K562 (cell line): Measurements from ENCODE around the gene TIA1. TPM values are rescaled to one million over a fixed set of nuclear protein-coding genes. Genes with fewer than 3 reads are reported as not detected.

Experiments used
- ATAC-seq: fragments of 200-7000 bp; cut with Tn5 transposase; 3 replicates; pipeline ENCODE4 v1.9.1; 2020; ENCODE audit warnings: moderate library complexity
- BruUV-seq: library from RNA; stranded (reverse); fragments of 400-500 nt; replicated peaks from 2 replicates; lab custom pipeline; 2021; lab: Mats Ljungman, UMichigan
- CTCF ChIA-PET: fragments of 300-600 bp; formaldehyde crosslinking; extraction: SDS; loops from one replicate; lab custom pipeline; 2021; ENCODE audit warnings: low intra/inter-chr PET ratio; lab: Yijun Ruan, JAX
- POLR2A ChIA-PET: fragments of 300-600, 350-650 bp; sonication (Branson Sonifier 250); formaldehyde crosslinking; extraction: SDS; loops from one replicate; lab custom pipeline; 2021; ENCODE audit warnings: antibody characterized with exemption, inconsistent platforms; lab: Yijun Ruan, JAX
- DNase-seq, 4 experiments: peaks; one replicate each; pipeline versions ENCODE4 v3.0.0 to v3.0.0-alpha.2; 2011 to 2018; ENCODE audit warnings: low spot score in 3 of 4, mixed read lengths in 3 of 4; ENCODE audit errors: extremely low read depth in 1 of 4
- FAIRE-seq: peaks from 2 replicates; lab custom pipeline; 2011; peaks lifted over from hg19 to GRCh38; lab: Jason Lieb, UNC
- H2AFZ ChIP-seq: 2 replicates; pipeline ENCODE4 v1.6.0; 2011; ENCODE audit warnings: low read depth, low read length, control low read depth, inconsistent platforms
- H3K27ac ChIP-seq: fragments of 200-600 bp; 3 replicates; pipeline ENCODE4 v1.8.0; 2011; ENCODE audit warnings: low read depth, mild to moderate bottlenecking, control low read depth, inconsistent platforms, low read length, moderate library complexity, mixed read lengths; ENCODE audit errors: extremely low read depth
- H3K27me3 ChIP-seq, 2 experiments: fragments of 300-600 bp in 1 of 2; 2 replicates in 1 of 2; 3 replicates in 1 of 2; pipeline versions ENCODE4 v1.6.0 to v1.8.0; 2011; ENCODE audit warnings: inconsistent platforms in 2 of 2, low read length in 2 of 2, mild to moderate bottlenecking in 1 of 2, mixed read lengths in 1 of 2, moderate library complexity in 1 of 2; ENCODE audit not compliant: control insufficient read depth in 2 of 2, insufficient read depth in 2 of 2
- H3K36me3 ChIP-seq: fragments of 300-600 bp; 3 replicates; pipeline ENCODE4 v1.8.0; 2011; ENCODE audit warnings: mild to moderate bottlenecking, low read length, inconsistent platforms; ENCODE audit not compliant: control insufficient read depth, insufficient read depth
- H3K4me1 ChIP-seq, 2 experiments: fragments of 200-600 bp in 1 of 2; replicated peaks in 1 of 2; 2 replicates in 1 of 2; 3 replicates in 1 of 2; pipeline versions ENCODE4 v1.5.1 to v1.8.0; 2011; ENCODE audit warnings: inconsistent platforms in 2 of 2, low read length in 2 of 2, mild to moderate bottlenecking in 1 of 2, mixed read lengths in 1 of 2, moderate library complexity in 1 of 2; ENCODE audit not compliant: control insufficient read depth in 2 of 2, insufficient read depth in 2 of 2
- H3K4me2 ChIP-seq: 2 replicates; pipeline ENCODE4 v1.6.1; 2011; ENCODE audit warnings: low read length, control low read depth, inconsistent platforms, mixed read lengths; ENCODE audit not compliant: insufficient read depth
- H3K4me3 ChIP-seq: fragments of 200-600 bp; sonication (generic), shearing (Covaris generic); 2 replicates; pipeline ENCODE4 v1.5.1; 2016; ENCODE audit warnings: control low read depth, inconsistent platforms
- H3K79me2 ChIP-seq: fragments of 200-600 bp; 3 replicates; pipeline ENCODE4 v1.8.0; 2011; ENCODE audit warnings: low read length, inconsistent platforms; ENCODE audit not compliant: control insufficient read depth, insufficient read depth
- H3K9ac ChIP-seq, 2 experiments: 2 replicates each; pipeline versions ENCODE4 v1.6.0 to v1.6.1; 2011; ENCODE audit warnings: low read depth in 2 of 2, low read length in 2 of 2, control low read depth in 1 of 2, inconsistent platforms in 1 of 2, mild to moderate bottlenecking in 1 of 2, mixed read lengths in 1 of 2; ENCODE audit not compliant: insufficient read depth in 1 of 2
- H3K9me1 ChIP-seq: one replicate; pipeline ENCODE4 v1.6.0; 2011; ENCODE audit warnings: inconsistent platforms, mild to moderate bottlenecking, low read length, moderate library complexity; ENCODE audit not compliant: control insufficient read depth, insufficient read depth
- H3K9me3 ChIP-seq: replicated peaks from 2 replicates; pipeline ENCODE4 v1.5.1; 2011; ENCODE audit warnings: low read depth, low read length, inconsistent platforms; ENCODE audit not compliant: control insufficient read depth, insufficient read depth
- H4K20me1 ChIP-seq: replicated peaks from 2 replicates; pipeline ENCODE4 v1.6.1; 2011; ENCODE audit warnings: low read length, inconsistent platforms, mixed read lengths; ENCODE audit not compliant: control insufficient read depth, insufficient read depth
- ASH1L ChIP-seq: fragments of 450-650 bp; IDR thresholded peaks from 2 replicates; pipeline ENCODE4 v1.6.1; 2018; ENCODE audit warnings: borderline replicate concordance, mild to moderate bottlenecking, low read depth; ENCODE audit not compliant: partially characterized antibody
- CXXC5 ChIP-seq: fragments of 250-450 bp; sonication (Bioruptor Pico); IDR thresholded peaks from 2 replicates; pipeline ENCODE4 v1.8.0; 2022; ENCODE audit warnings: inconsistent platforms, mild to moderate bottlenecking, moderate library complexity
- HDAC1 ChIP-seq, 2 experiments: fragments of 450-650 bp; IDR thresholded peaks; 2 replicates each; pipeline ENCODE4 v1.6.1; 2016 to 2017; ENCODE audit warnings: inconsistent platforms in 1 of 2, mild to moderate bottlenecking in 1 of 2, moderate library complexity in 1 of 2
- HDGF ChIP-seq: fragments of 450-650 bp; IDR thresholded peaks from 2 replicates; pipeline ENCODE4 v1.6.1; 2016
- MCM7 ChIP-seq, 2 experiments: fragments of 450-650 bp; IDR thresholded peaks; 2 replicates each; pipeline ENCODE4 v1.6.1; 2016 to 2018
- NFE2 ChIP-seq: IDR thresholded peaks from 2 replicates; pipeline ENCODE4 v1.6.1; 2014; ENCODE audit warnings: antibody characterized with exemption, low read depth
- NR2C1 ChIP-seq, 2 experiments: fragments of 450-650 bp; IDR thresholded peaks; 2 replicates each; pipeline ENCODE4 v1.6.1; 2017; ENCODE audit warnings: mild to moderate bottlenecking in 2 of 2, antibody characterized with exemption in 1 of 2, inconsistent platforms in 1 of 2, missing compliant biosample characterization in 1 of 2, missing genetic modification characterization in 1 of 2
- SRSF3 ChIP-seq: fragments of 200-400 bp; formaldehyde crosslinking; IDR thresholded peaks from 2 replicates; pipeline ENCODE4 v1.6.1; 2016; ENCODE audit warnings: mild to moderate bottlenecking, low read length, moderate library complexity; ENCODE audit not compliant: insufficient read depth
- TAF7 ChIP-seq: fragments of 450-650 bp; IDR thresholded peaks from 2 replicates; pipeline ENCODE4 v1.6.1; 2016; ENCODE audit warnings: missing genetic modification characterization, missing compliant biosample characterization
- ZEB2 ChIP-seq: fragments of 450-650 bp; IDR thresholded peaks from 2 replicates; pipeline ENCODE4 v1.6.1; 2016
- ZNF407 ChIP-seq: fragments of 450-650 bp; IDR thresholded peaks from 2 replicates; pipeline ENCODE4 v1.6.1; 2016; ENCODE audit warnings: low read depth
- ZNF408 ChIP-seq: fragments of 250-450 bp; sonication (Bioruptor Pico); IDR thresholded peaks from 2 replicates; pipeline ENCODE4 v1.4.0; 2020; ENCODE audit warnings: low read depth, mild to moderate bottlenecking, moderate library complexity
- WGBS: fragments of 100-300 bp; shearing (Covaris generic); methylation state at CpG from one replicate; pipeline ENCODE4 v1.1.6; 2016; ENCODE audit warnings: low coverage, mixed read lengths; ENCODE audit not compliant: insufficient coverage; ENCODE audit errors: missing lambda C conversion rate; 5-methylcytosine and 5-hydroxymethylcytosine counted together
- in situ Hi-C: fragments of 300-500 bp; cut with MboI; formaldehyde crosslinking; loops from 4 replicates; pipeline ENCODE4 v1.15.0; 2018; ENCODE audit warnings: inconsistent platforms, mixed read lengths
- intact Hi-C: fragments of 100-400 bp; cut with micrococcal nuclease; formaldehyde crosslinking; loops from 2 replicates; pipeline ENCODE4 v1.14.2; 2022
- polyA plus RNA-seq, 8 experiments: library from polyadenylated mRNA; depleted of rRNA in 4 of 8; stranded (reverse) in 5 of 8; unstranded in 3 of 8; fragments of >200 nt; fragmentation: Nextera tagmentation in 2 of 8; fragmentation: Illumina TruSeq in 1 of 8; extraction: Ambion mirVana in 2 of 8; extraction: Trizol in 1 of 8; gene quantifications; 2 replicates each; pipeline versions ENCODE4 v1.2.1 to v1.2.3, GENCODE V29; 2011 to 2014; ENCODE audit warnings: inconsistent platforms in 1 of 8, missing spikeins in 1 of 8
- total RNA-seq, 7 experiments: library from RNA; depleted of rRNA in 6 of 7; stranded (reverse); fragments of >200 nt in 6 of 7; fragmentation: Illumina TruSeq in 2 of 7; extraction: Trizol in 2 of 7; gene quantifications; 2 replicates each; pipeline versions ENCODE4 v1.2.1 to v1.2.3, GENCODE V29; 2011 to 2021; ENCODE audit warnings: low replicate concordance in 1 of 7
- TF ChIP-seq, protein P1 (sequence below): fragments of 250-450 bp; sonication (Bioruptor Pico); IDR thresholded peaks from 2 replicates; pipeline ENCODE4 v1.8.0; 2022; ENCODE audit warnings: moderate library complexity, mild to moderate bottlenecking, inconsistent platforms

Gene TIA1
- total and polyA plus RNA-seq, 9 of the 15 experiments (the other 6 are each of a cell fraction or from before 2014, with no cell fraction given) = 25.3 to 129 (median 79.6) TPM

DNA sequence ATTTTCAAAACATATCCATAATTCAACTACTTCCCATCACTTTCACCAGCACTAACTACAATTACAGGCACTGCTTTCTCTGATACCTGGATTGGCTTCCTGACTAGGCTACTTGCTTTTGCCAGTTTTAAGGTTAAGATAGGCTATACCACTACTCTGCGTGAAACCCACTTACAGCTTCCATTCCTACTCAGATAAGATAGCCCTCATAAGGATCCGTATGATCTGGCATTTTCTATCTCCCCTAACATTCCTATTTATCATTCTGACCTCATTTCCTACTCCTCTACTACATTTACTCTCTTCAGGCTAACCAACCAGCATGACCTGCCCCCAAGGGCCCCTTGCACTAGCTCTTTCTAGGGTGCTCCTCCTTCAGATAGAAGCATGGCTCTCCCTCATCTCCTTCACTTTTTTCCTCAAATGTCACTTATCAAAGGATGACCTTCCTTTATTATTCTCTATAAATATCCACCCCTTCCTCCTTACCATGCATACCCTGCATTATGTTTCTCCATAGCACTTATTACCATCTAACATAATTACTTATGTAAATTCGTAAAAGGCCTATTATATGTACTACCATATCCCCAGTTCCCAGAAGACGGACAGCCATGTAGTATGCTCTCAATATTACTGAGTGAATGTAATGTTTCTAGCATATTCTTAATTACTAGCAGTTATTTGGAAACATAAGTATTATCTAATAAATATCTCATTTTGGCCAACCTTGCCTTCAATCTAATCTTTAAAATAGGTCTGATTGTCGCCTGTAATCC, 4.4 kb downstream of the TIA1 start:
- 14% methylated on average over 5 of the region's 5 CpGs for WGBS
- POLR2A ChIA-PET = interaction anchor here (0.6 to 1.5 kb wide), 4 partner anchors 13 to 330 kb away, joined by 3 to 7 read pairs (median 4); partner anchors contain the start of gene SNRPG
- H2AFZ ChIP-seq = no peak overlapping the region
- CTCF ChIA-PET = interaction anchor here (0.6 kb wide), 1 partner anchor 34 kb away, joined by 3 read pairs; no protein-coding TSS in a partner anchor
- peaks cover 22% of the 10 kb centered on the region for H3K36me3 ChIP-seq
- peak overlapping the region; percentile 64 for H3K4me2 ChIP-seq
- no peaks in the 10 kb centered on the region for H4K20me1 ChIP-seq
- H3K27ac ChIP-seq = peak overlapping the region; percentile 46
- peak; percentile 16 to 65 (median 30) for DNase-seq
- H3K79me2 ChIP-seq = peaks cover 92% of the 10 kb centered on the region
- intact Hi-C loops = no loop called here
- no peaks in the 10 kb centered on the region for H3K27me3 ChIP-seq
- peak overlapping the region; percentile 32 to 75; a peak in 2 of 4 replicates for H3K9ac ChIP-seq
- FAIRE-seq = no peak
- peaks cover 22 to 23% of the 10 kb centered on the region in 2 experiments; a peak in 4 of 5 replicates for H3K4me1 ChIP-seq
- in situ Hi-C loops = no loop called here
- H3K4me3 ChIP-seq = peak overlapping the region; percentile 78; the same call in 1 of the 2 replicates
- no peaks in the 10 kb centered on the region for H3K9me1 ChIP-seq
- H3K9me3 ChIP-seq = no peaks in the 10 kb centered on the region
- peak; percentile 15 for ATAC-seq
- BruUV-seq = no TSS peak
- TF ChIP-seq HDGF = no peak
- no peak for TF ChIP-seq TAF7
- peak; percentile 32; the same call in 1 of the 2 replicates for TF ChIP-seq NR2C1 (IDR thresholded peaks at IDR 0.05)
- no peak for TF ChIP-seq NR2C1 (tag; IDR thresholded peaks at IDR 0.05)
- no peak for TF ChIP-seq ZNF408 (CRISPR knock-in tag)
- TF ChIP-seq, protein P1, sequence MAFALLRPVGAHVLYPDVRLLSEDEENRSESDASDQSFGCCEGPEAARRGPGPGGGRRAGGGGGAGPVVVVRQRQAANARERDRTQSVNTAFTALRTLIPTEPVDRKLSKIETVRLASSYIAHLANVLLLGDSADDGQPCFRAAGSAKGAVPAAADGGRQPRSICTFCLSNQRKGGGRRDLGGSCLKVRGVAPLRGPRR (CRISPR knock-in tag) = no peak
- no peak for TF ChIP-seq MCM7 (IDR thresholded peaks at IDR 0.05)
- TF ChIP-seq HDAC1 (IDR thresholded peaks at IDR 0.05) = 0 out of 4 replicates have a peak, but pooled peaks of 1 of the 2 experiments have one; percentile 34
- TF ChIP-seq ASH1L = no peak
- peak; percentile 56; the same call in 1 of the 2 replicates for TF ChIP-seq ZNF407
- TF ChIP-seq SRSF3 = no peak
- TF ChIP-seq NFE2 = peak; percentile 61
- TF ChIP-seq ZEB2 = no peak
- peak; percentile 30; the same call in 1 of the 2 replicates for TF ChIP-seq CXXC5 (CRISPR knock-in tag)
